HCT116 (cell line): Measurements from ENCODE around the gene MAU2. TPM values are rescaled to one million over a fixed set of nuclear protein-coding genes. Genes with fewer than 3 reads are reported as not detected.

Experiments used
- ATAC-seq: fragments of 200-7000 bp; cut with Tn5 transposase; 2 replicates; pipeline ENCODE4 v1.9.1; 2020; ENCODE audit warnings: mild to moderate bottlenecking, moderate library complexity
- BruUV-seq: library from RNA; stranded (reverse); fragments of 400-500 nt; replicated peaks from 2 replicates; lab custom pipeline; 2021; lab: Mats Ljungman, UMichigan
- CTCF ChIA-PET: fragments of 300-600 bp; sonication (Branson Sonifier 250); formaldehyde crosslinking; loops from one replicate; lab custom pipeline; 2021; ENCODE audit warnings: antibody characterized with exemption; lab: Charles Lee
- POLR2A ChIA-PET: fragments of 300-600, 350-600 bp; sonication (Branson Sonifier 250); formaldehyde crosslinking; loops from one replicate; lab custom pipeline; 2021; ENCODE audit warnings: antibody characterized with exemption; lab: Charles Lee
- RAD21 ChIA-PET, 2 experiments: fragments of 300-600 bp; sonication (Branson Sonifier 250); formaldehyde crosslinking; loops; one replicate each; lab custom pipeline; 2023; ENCODE audit warnings: low total read pairs in 2 of 2; ENCODE audit not compliant: uncharacterized antibody in 2 of 2, unreplicated experiment in 2 of 2, low non-redundant PET in 1 of 2; lab: Charles Lee
- DNase-seq: peaks from one replicate; pipeline ENCODE4 v3.0.0-alpha.2; 2010; ENCODE audit warnings: low read depth, low spot score
- H2AFZ ChIP-seq: fragments of 200-600 bp; shearing (Covaris generic), sonication (generic); 2 replicates; pipeline ENCODE4 v1.6.1; 2017; ENCODE audit warnings: low read depth, mixed run types, mixed read lengths, antibody characterized with exemption, low read length; ENCODE audit not compliant: poor library complexity, severe bottlenecking
- H3K27ac ChIP-seq: 2 replicates; pipeline ENCODE4 v1.5.1; 2012; ENCODE audit warnings: low read depth, low read length
- H3K27me3 ChIP-seq: fragments of 200-600 bp; sonication (generic); 2 replicates; pipeline ENCODE4 v1.6.1; 2016; ENCODE audit warnings: mixed run types, low read length, mixed read lengths; ENCODE audit not compliant: insufficient read depth
- H3K36me3 ChIP-seq, 2 experiments: fragments of 200-500 bp in 1 of 2; fragments of 200-600 bp in 1 of 2; sonication (Bioruptor generic) in 1 of 2; sonication (generic) in 1 of 2; 2 replicates each; pipeline versions ENCODE4 v1.5.1 to v1.6.1; 2014 to 2016; ENCODE audit warnings: low read length in 2 of 2, inconsistent platforms in 1 of 2, mixed read lengths in 1 of 2, mixed run types in 1 of 2; ENCODE audit not compliant: insufficient read depth in 2 of 2, control insufficient read depth in 1 of 2
- H3K4me1 ChIP-seq, 2 experiments: fragments of 200-600 bp in 1 of 2; sonication (generic) in 1 of 2; 2 replicates each; pipeline versions ENCODE4 v1.5.1 to v1.6.1; 2012 to 2017; ENCODE audit warnings: low read length in 2 of 2, inconsistent platforms in 1 of 2, mild to moderate bottlenecking in 1 of 2, mixed read lengths in 1 of 2, mixed run types in 1 of 2, moderate library complexity in 1 of 2; ENCODE audit not compliant: insufficient read depth in 2 of 2, control insufficient read depth in 1 of 2
- H3K4me2 ChIP-seq: fragments of 200-600 bp; sonication (generic); 2 replicates; pipeline ENCODE4 v1.6.1; 2017; ENCODE audit warnings: mixed run types, low read length, mixed read lengths
- H3K4me3 ChIP-seq, 2 experiments: fragments of 200-600 bp in 1 of 2; sonication (generic) in 1 of 2; replicated peaks in 1 of 2; 2 replicates each; pipeline ENCODE4 v1.5.1; 2011 to 2016; ENCODE audit warnings: low read length in 2 of 2, control low read depth in 1 of 2, low read depth in 1 of 2, mild to moderate bottlenecking in 1 of 2, mixed read lengths in 1 of 2, mixed run types in 1 of 2
- H3K79me2 ChIP-seq: fragments of 200-600 bp; sonication (generic); 2 replicates; pipeline ENCODE4 v1.6.1; 2017; ENCODE audit warnings: mild to moderate bottlenecking, mixed run types, low read length, moderate library complexity, mixed read lengths; ENCODE audit not compliant: insufficient read depth
- H3K9ac ChIP-seq: fragments of 200-600 bp; sonication (generic); 2 replicates; pipeline ENCODE4 v1.6.1; 2016; ENCODE audit warnings: low read length, mixed read lengths
- H3K9me2 ChIP-seq: fragments of 200-600 bp; sonication (generic), shearing (Covaris generic); 2 replicates; pipeline ENCODE4 v1.6.1; 2017; ENCODE audit warnings: mixed run types, mild to moderate bottlenecking, moderate library complexity; ENCODE audit not compliant: insufficient read depth
- H3K9me3 ChIP-seq, 2 experiments: fragments of 200-500 bp in 1 of 2; fragments of 200-600 bp in 1 of 2; sonication (Bioruptor generic) in 1 of 2; sonication (generic) in 1 of 2; 2 replicates each; pipeline ENCODE4 v1.6.1; 2014 to 2017; ENCODE audit warnings: low read length in 2 of 2, mixed read lengths in 2 of 2, inconsistent platforms in 1 of 2, low read depth in 1 of 2, mild to moderate bottlenecking in 1 of 2, mixed run types in 1 of 2, moderate library complexity in 1 of 2; ENCODE audit not compliant: control insufficient read depth in 1 of 2, insufficient read depth in 1 of 2
- H4K20me1 ChIP-seq: fragments of 200-600 bp; sonication (generic), shearing (Covaris generic); 2 replicates; pipeline ENCODE4 v1.6.1; 2017; ENCODE audit warnings: mixed run types, mild to moderate bottlenecking, moderate library complexity; ENCODE audit not compliant: insufficient read depth
- CBX3 ChIP-seq: IDR thresholded peaks from 2 replicates; pipeline ENCODE4 v1.6.1; 2012; ENCODE audit warnings: low read depth
- CEBPB ChIP-seq: IDR thresholded peaks from 2 replicates; pipeline ENCODE4 v1.6.1; 2012; ENCODE audit warnings: low read depth
- CTCF ChIP-seq, 3 experiments: fragments of 200-600 bp in 1 of 3; sonication (generic) in 1 of 3; IDR thresholded peaks in 2 of 3; conservative IDR thresholded peaks in 1 of 3; 2 replicates each; pipeline ENCODE4 v1.5.1; 2012 to 2017; ENCODE audit warnings: low read depth in 2 of 3, low read length in 2 of 3, antibody characterized with exemption in 1 of 3, borderline replicate concordance in 1 of 3, control low read depth in 1 of 3, mild to moderate bottlenecking in 1 of 3, mixed read lengths in 1 of 3, mixed run types in 1 of 3, moderate library complexity in 1 of 3; ENCODE audit not compliant: insufficient read depth in 1 of 3
- EGR1 ChIP-seq: IDR thresholded peaks from 2 replicates; pipeline ENCODE4 v1.6.1; 2012; ENCODE audit warnings: low read depth
- EZH2phosphoT487 ChIP-seq: fragments of 200-600 bp; IDR thresholded peaks from 2 replicates; pipeline ENCODE4 v1.6.1; 2018; ENCODE audit warnings: antibody characterized with exemption, borderline replicate concordance
- JUND ChIP-seq: IDR thresholded peaks from 2 replicates; pipeline ENCODE4 v1.6.1; 2012
- POLR2A ChIP-seq: IDR thresholded peaks from 2 replicates; pipeline ENCODE4 v1.7.0; 2011; ENCODE audit warnings: borderline replicate concordance; ENCODE audit not compliant: insufficient read depth, insufficient read length; ENCODE audit errors: extremely low read depth
- POLR2AphosphoS5 ChIP-seq: IDR thresholded peaks from 2 replicates; pipeline ENCODE4 v1.6.1; 2011; ENCODE audit warnings: mild to moderate bottlenecking, low read depth, low read length, moderate library complexity
- RAD21 ChIP-seq: IDR thresholded peaks from 2 replicates; pipeline ENCODE4 v1.6.1; 2012; ENCODE audit warnings: low read depth, mild to moderate bottlenecking
- SIN3A ChIP-seq: IDR thresholded peaks from 2 replicates; pipeline ENCODE4 v1.6.1; 2012; ENCODE audit warnings: low read depth
- SP1 ChIP-seq: IDR thresholded peaks from 2 replicates; pipeline ENCODE4 v1.6.1; 2012; ENCODE audit warnings: low read depth
- SRF ChIP-seq: IDR thresholded peaks from 2 replicates; pipeline ENCODE4 v1.6.1; 2012; ENCODE audit warnings: low read depth
- YY1 ChIP-seq: IDR thresholded peaks from 2 replicates; pipeline ENCODE4 v1.6.1; 2011; ENCODE audit warnings: low read length, low read depth, moderate library complexity, mild to moderate bottlenecking; ENCODE audit not compliant: insufficient replicate concordance; ENCODE audit errors: extremely low read depth
- ZFX ChIP-seq: fragments of 450-650 bp; IDR thresholded peaks from 2 replicates; pipeline ENCODE4 v1.6.1; 2017
- ZNF274 ChIP-seq: fragments of 200-500 bp; sonication (Bioruptor generic); IDR thresholded peaks from 2 replicates; pipeline ENCODE4 v1.6.1; 2014; ENCODE audit warnings: mild to moderate bottlenecking, low read depth, low read length, inconsistent platforms
- intact Hi-C: fragments of 100-400 bp; cut with micrococcal nuclease; formaldehyde crosslinking; loops from 2 replicates; pipeline ENCODE4 v1.10.0; 2022
- total RNA-seq: library from RNA; stranded (reverse); gene quantifications from one replicate; pipeline ENCODE4 v1.2.1, GENCODE V29; 2021; ENCODE audit not compliant: unreplicated experiment
- TF ChIP-seq, protein P1 (sequence below): IDR thresholded peaks from 2 replicates; pipeline ENCODE4 v1.6.1; 2012
- TF ChIP-seq, protein P2 (sequence below): IDR thresholded peaks from 2 replicates; pipeline ENCODE4 v1.6.1; 2012; ENCODE audit warnings: low read depth

The MAU2 gene
- total RNA-seq, 1 experiment from 2014 or later, result 36.2 TPM

DNA sequence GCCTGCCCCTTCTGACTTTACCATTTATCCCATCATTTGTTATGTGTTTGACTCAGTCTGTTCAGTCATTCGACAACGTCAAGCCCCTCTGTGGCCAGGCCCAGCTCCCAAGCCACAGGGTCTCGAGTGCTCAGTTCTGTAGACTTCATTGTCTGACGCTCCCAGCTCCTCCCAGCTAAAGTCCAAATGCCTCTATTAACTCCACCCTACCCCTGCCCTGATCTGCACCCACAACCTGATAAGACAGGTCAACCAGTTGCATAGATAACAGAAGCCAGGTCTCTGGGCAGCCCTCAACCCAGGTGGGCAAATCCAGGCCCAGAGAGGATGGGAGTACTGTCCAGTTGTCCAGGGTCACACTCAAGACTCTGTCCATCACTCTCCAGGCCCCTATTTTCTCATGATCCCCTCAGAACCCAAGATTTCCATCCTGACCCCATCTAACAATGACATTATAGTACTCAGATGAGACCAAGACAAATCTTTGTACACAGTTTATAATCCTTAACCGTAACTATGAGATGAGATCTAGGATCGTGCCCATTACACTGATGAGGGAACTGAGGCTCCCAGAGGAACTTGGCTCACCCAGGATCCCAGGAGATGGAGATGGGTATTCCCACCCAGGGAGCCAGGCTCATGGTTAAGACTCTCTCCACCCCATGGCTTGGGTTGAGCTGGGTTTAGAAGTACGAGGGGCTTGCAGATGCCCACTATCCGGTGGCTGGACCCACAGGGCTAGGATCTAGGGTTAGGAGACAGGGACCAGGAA, 48.6 kb upstream of the MAU2 start (continued):
- TF ChIP-seq RAD21 (no peak), CTCF (IDR thresholded peaks at IDR 0.05 in 2 of 3, conservative IDR thresholded peaks at IDR 0.05 in 1 of 3; ENCODE audit: borderline replicate concordance in 1 of 3, insufficient read depth in 1 of 3, low read depth in 2 of 3, low read length in 2 of 3) (no peak)

- H3K79me2 ChIP-seq, result no peaks in the 10 kb centered on the region
- H3K9me2 ChIP-seq, result no peaks in the 10 kb centered on the region
- no peak overlapping the region for H3K27ac ChIP-seq
- intact Hi-C loops, result no loop called here
- DNase-seq (no peak), ATAC-seq (no peak)
- H3K4me3 ChIP-seq, result no peak overlapping the region
- ChIA-PET CTCF (no interaction called here), POLR2A (interaction anchor here (0.6 kb wide), 1 partner anchor 103 kb away, joined by 3 read pairs; no protein-coding TSS in a partner anchor), RAD21 (no interaction called here)
- no TSS peak for BruUV-seq
- H2AFZ ChIP-seq, result no peak overlapping the region
- H3K27me3 ChIP-seq, result no peaks in the 10 kb centered on the region
- H3K9ac ChIP-seq, result no peak overlapping the region
- no peak overlapping the region for H3K4me2 ChIP-seq
- H4K20me1 ChIP-seq, result no peaks in the 10 kb centered on the region
- H3K36me3 ChIP-seq, result peaks cover 7 to 12% of the 10 kb centered on the region in 2 experiments; a peak in 3 of 4 replicates
- H3K9me3 ChIP-seq, result no peaks in the 10 kb centered on the region
- H3K4me1 ChIP-seq, result no peaks in the 10 kb centered on the region
- TF ChIP-seq CBX3, result no peak
- TF ChIP-seq YY1, result no peak
- no peak for TF ChIP-seq RAD21
- TF ChIP-seq, protein P1, sequence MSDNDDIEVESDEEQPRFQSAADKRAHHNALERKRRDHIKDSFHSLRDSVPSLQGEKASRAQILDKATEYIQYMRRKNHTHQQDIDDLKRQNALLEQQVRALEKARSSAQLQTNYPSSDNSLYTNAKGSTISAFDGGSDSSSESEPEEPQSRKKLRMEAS, result no peak
- no peak for TF ChIP-seq ZNF274
- TF ChIP-seq SIN3A, result no peak
- TF ChIP-seq CTCF (IDR thresholded peaks at IDR 0.05 in 2 of 3, conservative IDR thresholded peaks at IDR 0.05 in 1 of 3; ENCODE audit: borderline replicate concordance in 1 of 3, insufficient read depth in 1 of 3, low read depth in 2 of 3, low read length in 2 of 3), result no peak
- TF ChIP-seq, protein P2, sequence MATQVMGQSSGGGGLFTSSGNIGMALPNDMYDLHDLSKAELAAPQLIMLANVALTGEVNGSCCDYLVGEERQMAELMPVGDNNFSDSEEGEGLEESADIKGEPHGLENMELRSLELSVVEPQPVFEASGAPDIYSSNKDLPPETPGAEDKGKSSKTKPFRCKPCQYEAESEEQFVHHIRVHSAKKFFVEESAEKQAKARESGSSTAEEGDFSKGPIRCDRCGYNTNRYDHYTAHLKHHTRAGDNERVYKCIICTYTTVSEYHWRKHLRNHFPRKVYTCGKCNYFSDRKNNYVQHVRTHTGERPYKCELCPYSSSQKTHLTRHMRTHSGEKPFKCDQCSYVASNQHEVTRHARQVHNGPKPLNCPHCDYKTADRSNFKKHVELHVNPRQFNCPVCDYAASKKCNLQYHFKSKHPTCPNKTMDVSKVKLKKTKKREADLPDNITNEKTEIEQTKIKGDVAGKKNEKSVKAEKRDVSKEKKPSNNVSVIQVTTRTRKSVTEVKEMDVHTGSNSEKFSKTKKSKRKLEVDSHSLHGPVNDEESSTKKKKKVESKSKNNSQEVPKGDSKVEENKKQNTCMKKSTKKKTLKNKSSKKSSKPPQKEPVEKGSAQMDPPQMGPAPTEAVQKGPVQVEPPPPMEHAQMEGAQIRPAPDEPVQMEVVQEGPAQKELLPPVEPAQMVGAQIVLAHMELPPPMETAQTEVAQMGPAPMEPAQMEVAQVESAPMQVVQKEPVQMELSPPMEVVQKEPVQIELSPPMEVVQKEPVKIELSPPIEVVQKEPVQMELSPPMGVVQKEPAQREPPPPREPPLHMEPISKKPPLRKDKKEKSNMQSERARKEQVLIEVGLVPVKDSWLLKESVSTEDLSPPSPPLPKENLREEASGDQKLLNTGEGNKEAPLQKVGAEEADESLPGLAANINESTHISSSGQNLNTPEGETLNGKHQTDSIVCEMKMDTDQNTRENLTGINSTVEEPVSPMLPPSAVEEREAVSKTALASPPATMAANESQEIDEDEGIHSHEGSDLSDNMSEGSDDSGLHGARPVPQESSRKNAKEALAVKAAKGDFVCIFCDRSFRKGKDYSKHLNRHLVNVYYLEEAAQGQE, result no peak
- no peak for TF ChIP-seq POLR2AphosphoS5
- no peak for TF ChIP-seq SRF
- no peak for TF ChIP-seq CEBPB
- TF ChIP-seq EZH2phosphoT487, result no peak
- TF ChIP-seq JUND, result no peak
- no peak for TF ChIP-seq EGR1
- no peak for TF ChIP-seq SP1
- TF ChIP-seq POLR2A, result no peak
- no peak for TF ChIP-seq ZFX
Measured at GRCh38 chr19:19274146-19274545, 46.5 kb upstream of the MAU2 start.
